Activated CD8-positive, alpha-beta T cell treated with anti-CD3 and anti-CD28 coated beads for 36 hours (primary cell): ENCODE results near the gene CFAP65. TPM values are rescaled to one million over a fixed set of nuclear protein-coding genes. Genes with fewer than 3 reads are reported as not detected.

Experiments
- ATAC-seq: fragments of 200-7000 bp; cut with Tn5 transposase; one replicate; pipeline ENCODE4 v1.10.0; 2021; ENCODE audit warnings: mild to moderate bottlenecking, moderate library complexity
- CTCF ChIA-PET: fragments of 350-600 bp; sonication (Branson Sonifier 250); formaldehyde crosslinking; loops from one replicate; lab custom pipeline; 2021; ENCODE audit warnings: antibody characterized with exemption; lab: Charles Lee
- POLR2A ChIA-PET: fragments of 350-600 bp; sonication (Branson Sonifier 250); formaldehyde crosslinking; loops from one replicate; lab custom pipeline; 2021; ENCODE audit warnings: antibody characterized with exemption; lab: Charles Lee
- DNase-seq: peaks from one replicate; pipeline ENCODE4 v3.0.0-alpha.2; 2020
- H3K27ac Mint-ChIP-seq: one replicate; pipeline ENCODE4 v1.8.0; 2021; ENCODE audit warnings: mild to moderate bottlenecking, mixed read lengths
- H3K27me3 Mint-ChIP-seq: one replicate; pipeline ENCODE4 v1.8.0; 2021; ENCODE audit warnings: mixed read lengths
- H3K36me3 Mint-ChIP-seq: one replicate; pipeline ENCODE4 v1.8.0; 2021; ENCODE audit warnings: low read depth, mixed read lengths
- H3K4me1 Mint-ChIP-seq: one replicate; pipeline ENCODE4 v1.8.0; 2021; ENCODE audit warnings: low read depth, mixed read lengths
- H3K4me3 Mint-ChIP-seq: one replicate; pipeline ENCODE4 v1.8.0; 2021; ENCODE audit warnings: mild to moderate bottlenecking, moderate library complexity, mixed read lengths
- H3K9me3 Mint-ChIP-seq: one replicate; pipeline ENCODE4 v1.8.0; 2021; ENCODE audit warnings: mixed read lengths
- CTCF ChIP-seq: fragments of 200-600 bp; IDR thresholded peaks from one replicate; pipeline ENCODE4 v1.8.0; 2022; ENCODE audit warnings: antibody characterized with exemption, mild to moderate bottlenecking
- intact Hi-C: fragments of 100-400 bp; cut with micrococcal nuclease; formaldehyde crosslinking; loops from one replicate; pipeline ENCODE4 v1.10.0; 2022
- total RNA-seq, 2 experiments: library from RNA; stranded (reverse); gene quantifications; one replicate each; pipeline ENCODE4 v1.2.3, GENCODE V29; 2021

The CFAP65 gene
- total RNA-seq, 2 experiments from 2014 or later = not detected

GRCh38 chr2:219028996-219029828 is 12.1 kb downstream of the CFAP65 start:
- DNase-seq (no peak), ATAC-seq (no peak)
- H3K9me3 Mint-ChIP-seq = no peaks in the 10 kb centered on the region
- ChIA-PET CTCF (interaction anchor here (0.6 to 9.1 kb wide), 65 partner anchors 9 to 334 kb away, joined by 3 to 135 read pairs (median 5); partner anchors contain the start of genes CFAP65 and CRYBA2), POLR2A (no interaction called here)
- peaks cover 11% of the 10 kb centered on the region for H3K27me3 Mint-ChIP-seq
- intact Hi-C loops = no loop called here
- TF ChIP-seq CTCF = no peak
- H3K27ac Mint-ChIP-seq = no peak overlapping the region
- H3K4me1 Mint-ChIP-seq = no peaks in the 10 kb centered on the region
- H3K4me3 Mint-ChIP-seq = no peak overlapping the region
- no peaks in the 10 kb centered on the region for H3K36me3 Mint-ChIP-seq

GRCh38 chr2:219028141-219028540 is 13.2 kb downstream of the CFAP65 start:
- no peaks in the 10 kb centered on the region for H3K9me3 Mint-ChIP-seq
- CTCF ChIA-PET = interaction anchor here (1.0 to 9.1 kb wide), 10 partner anchors 11 to 168 kb away, joined by 3 to 135 read pairs (median 6); no protein-coding TSS in a partner anchor
- no peaks in the 10 kb centered on the region for H3K36me3 Mint-ChIP-seq
- no peak for ATAC-seq
- no peaks in the 10 kb centered on the region for H3K4me1 Mint-ChIP-seq
- H3K4me3 Mint-ChIP-seq = no peak overlapping the region
- no peak for DNase-seq
- POLR2A ChIA-PET = no interaction called here
- no peak for TF ChIP-seq CTCF
- H3K27ac Mint-ChIP-seq = no peak overlapping the region
- intact Hi-C loops = no loop called here
- H3K27me3 Mint-ChIP-seq = peaks cover 11% of the 10 kb centered on the region

GRCh38 chr2:219027511-219028055 is 13.7 kb downstream of the CFAP65 start:
- Mint-ChIP-seq H3K4me3 (no peak overlapping the region), H3K36me3 (no peaks in the 10 kb centered on the region), H3K27me3 (peaks cover 10% of the 10 kb centered on the region), H3K9me3 (no peaks in the 10 kb centered on the region), H3K4me1 (no peaks in the 10 kb centered on the region), H3K27ac (no peak overlapping the region)
- no peak for TF ChIP-seq CTCF
- intact Hi-C loops = no loop called here
- CTCF ChIA-PET = interaction anchor here (0.7 to 9.1 kb wide), 10 partner anchors 11 to 128 kb away, joined by 3 to 135 read pairs (median 4); partner anchors contain the start of gene CFAP65
- DNase-seq = no peak
- POLR2A ChIA-PET = no interaction called here
- no peak for ATAC-seq

- Mint-ChIP-seq H3K27me3 (peaks cover 6% of the 10 kb centered on the region), H3K27ac (no peak overlapping the region), H3K9me3 (no peaks in the 10 kb centered on the region), H3K4me1 (no peaks in the 10 kb centered on the region), H3K4me3 (no peak overlapping the region), H3K36me3 (no peaks in the 10 kb centered on the region)
- CTCF ChIA-PET = interaction anchor here (0.7 to 9.1 kb wide), 8 partner anchors 14 to 129 kb away, joined by 3 to 135 read pairs (median 4); partner anchors contain the start of gene CFAP65
- no peak for DNase-seq
- POLR2A ChIA-PET = no interaction called here
- intact Hi-C loops = no loop called here
- TF ChIP-seq CTCF = no peak
- no peak for ATAC-seq
Measured at GRCh38 chr2:219026946-219027345, 14.4 kb downstream of the CFAP65 start.
